ENCODE data around the gene RHOH.

Gene RHOH

DNA sequence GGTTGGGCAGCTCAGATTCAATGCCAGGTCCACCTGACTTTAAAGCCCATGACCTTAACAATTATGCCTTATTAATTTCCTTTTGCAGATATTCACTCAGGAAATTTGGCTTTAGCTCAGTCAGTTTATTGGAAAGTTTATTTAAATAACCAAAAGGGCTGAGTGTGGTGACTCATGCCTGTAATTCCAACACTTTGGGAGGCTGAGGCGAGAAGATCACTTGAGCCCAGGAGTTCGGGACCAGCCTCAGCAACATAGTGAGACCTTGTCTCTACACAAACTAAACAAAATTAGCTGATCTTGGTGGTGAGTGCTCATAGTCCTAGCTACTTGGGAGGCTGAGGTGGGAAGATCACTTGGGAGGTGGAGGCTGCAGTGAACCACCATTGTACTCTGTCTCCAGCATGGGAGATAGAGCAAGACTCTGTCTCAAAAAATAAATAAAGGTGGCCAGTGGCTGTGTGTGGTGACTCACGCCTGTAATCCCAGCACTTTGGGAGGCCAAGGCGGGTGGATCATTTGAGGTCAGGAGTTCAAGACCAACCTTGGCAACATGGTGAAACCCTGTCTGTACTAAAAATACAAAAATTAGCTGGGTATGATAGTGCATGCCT lies 43.3 kb downstream of the RHOH start:
- no peak for DNase-seq

DNA sequence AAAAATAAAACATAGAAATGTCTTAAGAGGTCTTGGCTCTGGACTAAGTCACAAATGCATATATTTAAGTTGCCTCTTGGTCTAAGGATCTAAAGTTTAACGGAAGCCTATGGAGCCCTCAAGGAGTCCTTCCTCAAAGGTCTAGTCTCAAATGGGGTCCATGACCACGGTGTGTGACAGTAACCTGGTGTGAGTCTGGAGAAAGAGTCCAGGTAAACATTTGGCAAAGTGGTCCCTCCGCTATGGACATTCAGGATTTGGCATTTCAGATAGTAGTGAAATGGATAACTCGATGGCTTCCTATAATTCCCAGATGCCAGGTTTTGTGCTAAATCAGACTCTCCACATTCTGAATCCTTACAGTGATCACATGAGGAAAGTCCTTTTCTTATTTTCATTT lies 44.2 kb downstream of the RHOH start:
- DNase-seq, result no peak

DNA sequence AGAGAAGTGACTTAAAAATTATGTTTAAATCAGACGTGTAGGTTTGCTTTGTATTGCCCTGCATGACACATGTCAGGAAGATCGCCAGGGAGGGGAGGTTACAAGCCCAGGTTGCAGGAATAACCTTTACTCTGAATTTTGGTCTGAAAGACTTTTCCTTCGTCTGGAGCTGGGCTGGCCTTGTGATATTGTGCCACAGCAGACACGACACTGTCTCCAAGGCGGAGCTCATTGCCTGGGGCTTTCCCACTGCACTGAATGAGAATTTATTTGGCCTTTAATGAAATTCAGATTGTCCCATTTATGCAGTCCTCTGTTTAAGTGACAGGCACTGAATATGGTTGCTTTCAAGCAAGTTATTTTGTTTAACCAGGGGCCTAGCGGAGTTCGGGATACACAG lies 45.1 kb downstream of the RHOH start:
- no peak for DNase-seq

DNA sequence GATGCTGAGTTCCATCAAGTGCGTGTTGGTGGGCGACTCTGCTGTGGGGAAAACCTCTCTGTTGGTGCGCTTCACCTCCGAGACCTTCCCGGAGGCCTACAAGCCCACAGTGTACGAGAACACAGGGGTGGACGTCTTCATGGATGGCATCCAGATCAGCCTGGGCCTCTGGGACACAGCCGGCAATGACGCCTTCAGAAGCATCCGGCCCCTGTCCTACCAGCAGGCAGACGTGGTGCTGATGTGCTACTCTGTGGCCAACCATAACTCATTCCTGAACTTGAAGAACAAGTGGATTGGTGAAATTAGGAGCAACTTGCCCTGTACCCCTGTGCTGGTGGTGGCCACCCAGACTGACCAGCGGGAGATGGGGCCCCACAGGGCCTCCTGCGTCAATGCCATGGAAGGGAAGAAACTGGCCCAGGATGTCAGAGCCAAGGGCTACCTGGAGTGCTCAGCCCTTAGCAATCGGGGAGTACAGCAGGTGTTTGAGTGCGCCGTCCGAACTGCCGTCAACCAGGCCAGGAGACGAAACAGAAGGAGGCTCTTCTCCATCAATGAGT lies 46.6 kb downstream of the RHOH start:
- no peak for DNase-seq

DNA sequence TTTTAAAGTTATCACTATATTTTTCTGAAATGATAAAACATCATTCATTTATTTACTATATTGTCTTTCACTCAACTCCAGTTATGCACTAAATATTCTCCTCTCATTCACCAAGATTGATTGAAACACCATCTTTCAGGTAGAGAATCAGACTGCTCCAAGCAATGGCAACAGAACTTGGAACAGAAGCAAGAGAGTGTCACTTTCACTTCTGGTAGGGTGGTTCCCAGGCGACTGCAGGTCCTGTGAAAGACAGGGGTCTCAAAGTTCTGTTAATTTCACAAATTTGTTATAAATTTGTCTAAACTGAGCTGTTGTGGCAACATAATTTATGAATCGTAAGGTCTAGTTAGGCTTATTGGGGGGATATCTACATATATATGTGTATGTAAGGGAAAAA lies 47.8 kb downstream of the RHOH start:
- DNase-seq, result no peak

DNA sequence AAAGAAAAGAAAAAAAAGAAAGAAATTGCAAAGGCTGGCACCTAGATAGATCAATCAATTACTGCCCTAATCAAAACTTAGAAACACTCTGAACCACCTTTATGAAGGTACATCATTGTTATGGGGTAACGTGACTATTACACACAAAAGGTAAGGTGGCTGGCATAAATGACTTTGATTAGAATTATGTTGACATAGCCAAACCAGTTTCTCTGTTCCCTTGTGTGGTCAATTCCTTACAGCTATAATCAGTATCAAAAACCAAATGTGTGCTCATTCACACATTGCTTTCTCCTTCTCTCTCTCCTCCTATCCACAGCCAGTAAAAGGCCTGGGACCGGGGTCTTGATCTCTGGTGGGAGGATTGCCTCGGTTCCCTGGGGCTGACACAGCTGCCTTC lies 48.7 kb downstream of the RHOH start:
- no peak for DNase-seq

DNA sequence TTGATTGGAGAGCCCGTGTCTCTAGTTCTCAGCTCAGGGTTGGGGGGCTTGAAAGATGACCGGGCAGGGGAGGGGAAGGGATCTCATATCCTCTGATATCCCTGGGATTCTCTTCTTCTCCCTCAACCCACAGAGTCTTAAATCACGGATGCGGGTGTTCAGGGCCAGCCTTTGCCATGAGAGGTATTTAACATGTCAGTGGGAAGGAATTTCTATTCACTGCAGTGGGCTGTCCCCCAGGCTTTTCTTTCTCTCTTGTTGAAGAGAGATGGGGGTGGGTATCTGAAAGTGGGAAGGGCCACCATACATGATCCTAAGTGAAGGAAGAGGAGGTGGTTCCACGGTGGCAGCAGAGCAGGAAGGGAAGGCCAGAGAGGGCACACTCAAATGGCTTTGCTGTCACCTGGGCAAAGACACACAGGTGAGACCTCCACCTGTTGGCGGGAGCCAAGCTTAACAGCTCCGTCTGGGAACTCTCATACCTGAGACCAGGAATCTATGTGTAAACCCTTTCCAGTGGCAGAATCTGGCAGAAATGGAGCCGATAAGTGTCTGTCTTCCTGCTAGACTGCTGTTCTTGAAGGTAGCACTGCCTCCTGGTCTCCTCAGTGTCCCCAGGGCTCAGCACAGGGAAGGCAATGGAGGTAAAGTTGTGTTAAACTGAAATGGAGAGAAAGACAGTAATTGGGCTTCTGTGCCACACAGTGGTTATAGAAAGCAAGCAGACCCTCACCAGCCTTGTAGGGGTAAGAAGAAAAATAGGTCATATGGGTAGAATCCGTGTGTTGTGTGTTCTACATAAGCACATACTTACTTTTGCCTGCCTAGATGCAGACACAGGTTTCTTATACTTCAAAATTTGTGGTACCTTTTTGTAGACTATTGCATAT lies 49.4 kb downstream of the RHOH start:
- no peak for DNase-seq

DNA sequence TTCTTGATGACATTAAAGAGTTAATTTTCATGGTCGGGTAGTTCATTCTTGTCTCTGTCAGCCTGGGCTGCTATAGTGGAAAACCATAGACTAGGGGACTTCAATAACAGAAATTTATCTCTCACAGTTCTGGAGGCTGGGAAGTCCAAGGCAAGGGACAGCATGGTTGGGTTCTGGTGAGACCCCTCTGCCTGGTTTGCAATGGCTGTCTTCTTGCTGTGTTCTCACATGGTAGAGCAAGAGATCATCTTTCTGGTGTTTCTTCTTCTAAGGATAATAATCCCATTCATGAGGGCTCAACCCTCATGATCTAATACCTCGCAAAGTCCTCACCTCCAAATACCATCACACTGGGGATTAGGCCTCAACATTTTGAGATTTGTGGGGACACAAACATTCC lies 50.1 kb downstream of the RHOH start:
- no peak for DNase-seq

DNA sequence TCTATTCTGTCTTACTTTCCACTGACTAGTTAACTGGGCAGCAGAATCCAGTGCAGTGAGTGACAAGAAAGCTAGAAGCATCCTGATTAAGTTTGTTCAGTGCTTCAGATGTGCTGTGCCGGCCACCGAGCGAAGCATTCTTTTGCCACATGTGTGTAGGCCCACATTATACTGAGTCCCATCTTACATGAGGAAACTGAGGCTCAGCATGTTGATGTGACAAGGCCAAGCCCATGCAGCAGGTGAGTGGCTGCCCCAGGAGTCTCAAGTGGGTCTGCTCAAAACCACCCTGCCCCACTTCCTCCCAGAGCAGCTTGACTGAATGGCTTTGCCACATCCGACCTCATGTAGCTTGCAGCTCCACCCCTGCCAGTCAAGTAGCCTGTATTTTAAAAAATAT lies 50.5 kb downstream of the RHOH start:
- DNase-seq, result no peak

DNA sequence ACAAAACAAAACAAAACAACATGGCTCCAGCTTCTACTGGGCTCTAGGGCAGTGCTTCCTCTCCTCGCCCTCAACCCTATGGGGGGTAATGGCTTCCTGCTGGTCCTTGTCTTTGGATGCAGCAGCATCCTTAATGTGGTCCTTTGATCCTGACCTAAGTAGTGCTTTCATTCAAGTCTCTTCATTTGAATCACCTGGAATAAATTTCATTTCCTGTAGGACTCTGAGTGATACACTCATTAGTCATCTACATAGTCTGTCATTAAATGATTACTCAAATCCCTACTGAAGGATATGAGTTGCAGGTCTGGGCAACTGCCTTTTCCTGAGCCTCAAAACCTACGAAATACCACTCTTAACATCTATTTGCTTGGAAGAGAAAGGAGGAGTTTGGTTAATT lies 54.5 kb downstream of the RHOH start:
- no peak for DNase-seq

DNA sequence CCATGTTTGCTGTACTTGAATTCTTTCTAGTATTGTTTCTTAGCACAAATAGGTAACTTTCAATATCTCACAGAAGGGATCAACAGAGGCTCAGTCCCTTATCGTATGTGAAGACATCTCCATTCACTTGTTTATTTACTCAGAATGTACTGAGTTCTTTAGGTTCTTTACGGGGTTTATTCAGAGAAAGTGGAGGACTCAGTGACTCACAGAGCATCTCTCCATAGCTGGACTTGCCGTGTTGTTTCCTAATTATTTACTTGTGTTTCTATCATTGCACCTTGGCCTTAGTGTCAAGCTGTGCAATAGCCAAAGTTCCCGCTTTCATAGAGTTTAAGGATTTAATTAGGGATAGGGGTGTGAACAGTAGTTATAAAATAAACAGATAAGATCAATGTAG lies 57.1 kb downstream of the RHOH start:
- no peak for DNase-seq

DNA sequence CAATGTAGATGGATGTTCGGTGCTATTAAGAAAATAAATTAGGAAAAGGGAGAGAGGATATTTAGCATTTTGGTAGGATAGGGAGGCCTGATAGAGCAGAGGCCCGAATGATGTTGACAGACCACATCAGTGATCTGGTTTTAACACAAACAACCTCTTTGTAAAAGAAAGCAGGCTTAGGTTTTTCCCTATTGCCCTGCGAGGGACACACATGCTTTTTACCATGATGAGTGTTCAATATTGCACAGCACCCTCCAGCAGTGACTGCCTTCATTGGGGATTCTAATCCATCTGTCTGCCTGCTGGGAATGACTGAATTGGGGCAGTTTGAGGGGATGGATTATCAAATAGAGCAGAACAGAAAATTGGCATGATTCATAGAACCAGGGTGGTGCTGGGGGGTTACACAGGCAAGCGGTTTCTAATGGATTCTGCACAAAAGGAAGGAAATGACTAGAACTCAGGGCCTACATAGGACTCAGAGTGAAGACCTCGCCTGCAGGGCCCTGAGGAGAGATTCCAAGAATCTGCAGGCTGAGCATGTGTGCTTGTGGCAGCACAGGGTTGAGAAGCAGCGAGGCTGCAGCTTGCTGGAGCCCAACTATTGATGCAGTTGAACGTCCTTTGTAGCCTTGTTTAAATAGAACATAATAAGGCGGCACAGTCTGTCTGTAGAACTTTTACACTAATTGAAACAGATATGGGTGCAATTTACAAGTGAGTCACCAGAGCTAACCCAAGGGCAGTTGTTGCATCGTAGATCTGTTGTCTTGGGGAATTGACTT lies 58.0 kb downstream of the RHOH start:
- DNase-seq, result no peak

DNA sequence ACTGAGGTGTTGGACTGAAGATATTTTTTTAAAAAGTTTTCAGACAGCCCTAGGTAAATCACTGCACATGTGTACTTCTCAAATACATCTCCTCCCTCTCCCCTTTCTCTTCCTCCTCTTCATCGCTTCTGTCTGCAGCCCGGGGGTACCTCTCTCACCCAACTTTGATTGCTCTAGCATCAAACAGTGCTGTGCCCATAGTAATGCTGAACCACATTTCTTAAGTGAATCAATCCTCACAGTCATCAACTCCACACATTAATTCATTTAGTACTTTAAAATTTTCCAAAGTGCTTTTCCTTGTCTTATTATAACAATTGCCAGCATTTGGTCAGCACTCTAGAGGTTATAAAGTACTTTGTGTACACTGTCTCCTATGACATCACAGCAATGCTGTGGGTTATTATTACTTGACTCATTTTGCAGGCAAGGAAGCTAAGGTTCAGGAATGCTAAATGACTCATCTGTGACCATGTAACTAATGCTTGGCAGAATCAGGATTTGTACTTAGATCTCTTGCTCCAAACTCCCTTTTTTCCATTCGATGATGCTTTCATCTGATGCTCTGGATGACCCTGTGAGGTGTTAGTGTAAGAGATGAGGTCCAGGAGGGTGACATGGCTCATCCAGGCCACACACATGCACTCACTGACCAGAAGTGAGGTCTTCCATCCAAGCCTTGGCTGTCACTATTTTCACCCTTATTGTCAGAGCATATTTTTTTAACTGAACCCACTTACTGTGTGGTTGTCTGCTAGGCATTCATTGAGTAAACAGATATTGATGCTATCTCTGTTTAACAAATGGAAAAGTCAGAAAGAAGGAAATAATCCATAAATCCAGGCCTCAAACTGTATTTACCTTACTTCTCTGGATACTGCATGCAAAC lies 58.8 kb downstream of the RHOH start:
- DNase-seq, result no peak

DNA sequence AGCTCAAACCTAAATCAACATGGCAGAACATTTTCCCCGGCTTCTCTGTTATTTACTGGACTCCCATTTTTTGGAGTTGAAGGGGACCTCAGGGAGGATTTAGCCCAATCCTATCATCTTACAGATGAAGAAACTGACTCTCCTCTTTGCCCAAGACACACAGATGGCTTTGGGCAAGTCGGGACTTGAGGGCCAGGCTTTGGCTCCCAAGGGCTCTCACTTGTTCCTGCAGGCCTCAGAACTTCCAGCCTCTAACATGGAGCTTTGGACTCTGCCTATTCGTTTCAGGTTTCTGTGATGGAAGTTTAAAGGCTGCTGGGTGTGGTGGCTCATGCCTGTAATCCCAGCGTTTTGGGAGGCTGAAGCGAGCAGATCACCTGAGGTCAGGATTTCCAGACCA lies 59.5 kb downstream of the RHOH start:
- DNase-seq, result no peak

DNA sequence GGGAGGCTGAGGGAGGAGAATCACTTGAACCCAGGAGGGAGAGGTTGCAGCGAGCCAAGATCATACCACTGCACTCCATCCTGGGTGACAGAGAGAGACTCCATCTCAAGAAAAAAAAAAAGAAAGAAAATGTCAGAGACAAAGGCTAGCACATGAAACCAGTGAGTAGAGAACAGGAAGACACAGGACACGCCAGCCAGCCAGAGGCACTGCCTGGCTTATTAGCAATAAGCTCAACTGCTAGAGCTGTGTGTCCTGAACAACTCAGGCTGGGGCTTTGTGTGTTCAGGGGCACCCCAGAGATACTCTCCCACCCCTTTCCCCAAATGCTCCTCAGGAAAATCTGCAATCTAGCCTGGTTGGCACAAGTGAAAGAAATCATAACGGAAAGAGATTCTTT lies 60.0 kb downstream of the RHOH start:
- DNase-seq, result no peak

DNA sequence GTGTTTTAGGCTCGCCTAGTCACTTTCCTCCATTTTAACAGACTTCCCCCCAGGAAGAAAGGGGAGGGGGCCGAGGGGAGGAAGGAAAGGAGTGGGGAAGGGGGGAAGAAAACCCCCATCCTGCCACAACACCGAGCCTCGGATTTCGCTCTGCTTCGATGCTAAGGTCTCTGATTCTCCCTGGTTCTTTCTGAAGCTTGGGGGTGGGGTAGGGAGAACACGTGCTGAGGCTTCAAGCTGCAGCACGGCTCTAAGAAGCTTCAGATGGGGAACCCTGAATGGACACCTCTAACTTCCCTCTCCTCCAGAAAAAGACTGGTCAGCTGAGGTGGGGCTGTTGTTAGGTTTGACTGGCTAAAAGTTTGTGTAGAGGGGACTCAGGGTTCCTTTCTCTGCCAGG lies 61.8 kb downstream of the RHOH start:
- no peak for DNase-seq

DNA sequence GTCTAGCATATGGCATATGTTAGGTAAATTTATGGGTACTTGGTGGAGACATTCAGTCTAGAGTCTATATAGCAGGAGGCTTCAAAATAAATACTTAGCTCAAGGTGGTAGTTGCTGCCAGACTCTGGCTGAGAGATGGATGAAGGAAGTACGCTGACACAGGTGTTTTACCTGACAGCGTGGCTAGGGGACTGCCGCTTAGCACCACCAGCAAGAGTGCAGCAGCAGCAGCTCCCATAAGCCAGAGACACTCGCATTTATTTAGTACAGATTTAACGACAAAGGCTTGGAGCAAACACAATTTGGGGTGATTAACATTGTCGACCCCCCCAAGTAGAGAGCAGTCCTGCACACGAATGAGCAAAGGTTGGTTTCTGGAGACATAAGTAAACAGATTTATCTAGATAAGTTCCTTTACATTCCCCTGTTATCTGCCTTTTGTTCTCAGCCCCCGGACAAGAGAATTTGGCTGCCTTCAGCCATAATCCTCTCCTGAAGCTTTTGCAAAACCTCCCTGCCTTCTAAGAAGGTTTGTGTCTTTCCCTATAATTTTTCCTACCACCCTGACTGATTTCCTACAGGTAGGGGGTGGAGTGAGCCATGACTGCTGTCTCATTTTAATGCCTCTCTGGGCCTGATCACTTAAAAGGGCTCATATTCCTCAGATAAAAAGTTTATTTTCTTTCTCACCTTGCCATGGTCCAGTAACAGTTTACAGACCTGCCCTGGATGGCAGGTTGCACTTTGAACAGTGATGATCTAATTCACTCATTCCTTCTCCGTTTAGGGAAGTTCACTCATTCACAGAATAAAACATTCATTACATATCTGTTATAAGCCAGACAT lies 64.6 kb downstream of the RHOH start:
- no peak for DNase-seq

DNA sequence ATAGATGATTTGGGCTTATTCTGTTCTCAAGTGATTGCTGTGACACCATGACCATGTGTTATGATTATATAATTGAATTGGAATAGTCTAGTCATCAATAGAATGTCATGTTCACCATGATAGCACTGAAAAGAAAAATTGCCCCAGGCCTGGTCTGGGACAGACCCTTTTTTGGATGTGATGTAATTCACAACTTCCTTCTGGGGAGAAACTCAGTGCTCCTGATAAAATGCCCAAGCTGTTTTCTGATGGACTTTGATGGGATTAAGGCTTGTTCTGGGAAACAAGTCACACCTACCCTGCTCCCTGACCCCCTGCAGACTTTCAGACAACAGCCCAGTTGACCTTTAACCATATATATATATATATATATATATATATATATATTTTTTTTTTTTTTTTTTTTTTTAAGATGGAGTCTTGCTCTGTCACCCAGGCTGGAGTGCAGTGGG lies 65.3 kb downstream of the RHOH start:
- DNase-seq, result no peak

DNA sequence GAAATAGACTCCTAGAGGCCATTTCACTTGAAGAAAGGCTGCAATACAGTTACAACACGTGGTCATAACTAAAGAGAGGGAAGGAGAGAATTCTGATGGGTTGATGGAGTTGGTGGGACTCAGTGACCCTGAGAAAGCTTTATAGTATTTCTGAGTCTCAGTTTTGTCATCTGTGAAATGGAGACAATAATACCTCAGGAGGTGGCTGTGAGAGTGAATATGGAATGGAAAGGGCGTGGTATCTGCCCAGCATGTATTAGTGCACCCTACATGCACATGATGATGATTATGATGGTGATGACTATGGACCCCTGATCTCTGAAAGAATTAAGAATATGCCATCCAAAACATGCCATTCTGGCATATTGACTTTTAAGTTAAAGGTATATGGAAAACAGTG lies 66.0 kb downstream of the RHOH start:
- DNase-seq, result no peak

DNA sequence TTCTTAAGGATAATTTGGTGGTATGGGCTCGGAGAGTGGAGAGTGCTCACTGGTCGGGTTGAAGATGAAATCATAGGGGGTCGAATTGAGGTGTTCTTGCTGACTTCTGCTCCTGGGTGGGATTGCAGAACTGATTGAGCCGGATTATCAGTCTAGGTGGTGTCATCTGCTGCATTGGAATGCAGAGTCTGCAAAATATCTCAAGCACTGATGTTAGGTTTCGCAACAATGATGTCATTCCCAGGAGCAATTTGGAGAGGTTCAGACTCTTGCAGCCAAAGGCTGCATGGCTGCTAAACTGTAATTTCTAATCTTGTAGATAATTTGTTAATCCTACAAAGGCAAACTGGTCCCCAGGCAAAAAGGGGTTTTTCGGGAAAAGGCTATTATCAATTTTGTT lies 67.7 kb downstream of the RHOH start:
- DNase-seq, result no peak

Measured in NCI-H82 (cell line).